GM12872 (cell line): ENCODE measurements around the gene DGKB.

Experiments used
- CTCF ChIP-seq: IDR thresholded peaks from 3 replicates; pipeline ENCODE4 v1.5.1; 2011; ENCODE audit warnings: low read depth, mild to moderate bottlenecking, low read length, moderate library complexity; ENCODE audit not compliant: insufficient read depth

The DGKB gene

GRCh38 chr7:14510268-14510667, 392.3 kb downstream of the DGKB start:
- TF ChIP-seq CTCF = no peak

GRCh38 chr7:14507617-14508016, 394.9 kb downstream of the DGKB start:
- TF ChIP-seq CTCF = no peak

- no peak for TF ChIP-seq CTCF
These were observed 396.6 kb downstream of the DGKB start for GRCh38 chr7:14505906-14506305.

GRCh38 chr7:14504134-14504533, 398.4 kb downstream of the DGKB start:
- TF ChIP-seq CTCF = no peak

GRCh38 chr7:14503623-14504022, 398.9 kb downstream of the DGKB start:
- TF ChIP-seq CTCF = no peak

GRCh38 chr7:14501436-14501835, 401.1 kb downstream of the DGKB start:
- no peak for TF ChIP-seq CTCF

- TF ChIP-seq CTCF = no peak
These were observed 405.2 kb downstream of the DGKB start for GRCh38 chr7:14497390-14497789.

- no peak for TF ChIP-seq CTCF
These were observed 406.9 kb downstream of the DGKB start for GRCh38 chr7:14495633-14496032.
